K562 (cell line): ENCODE results near the gene RASGRP1.

Experiments
- FIP1L1 ChIP-seq: fragments of 200-400 bp; formaldehyde crosslinking; IDR thresholded peaks from 2 replicates; pipeline ENCODE4 v1.6.1; 2018; ENCODE audit warnings: mild to moderate bottlenecking, low read depth, low read length; ENCODE audit not compliant: poor library complexity, severe bottlenecking
- FOXM1 ChIP-seq, 2 experiments: fragments of 450-650 bp in 1 of 2; sonication (generic) in 1 of 2; formaldehyde crosslinking in 1 of 2; IDR thresholded peaks; 2 replicates each; pipeline versions ENCODE4 v1.6.1 to v1.9.0; 2017 to 2022; ENCODE audit warnings: low read depth in 2 of 2, mild to moderate bottlenecking in 2 of 2, missing genetic modification reagents in 1 of 2, moderate library complexity in 1 of 2
- JUND ChIP-seq, 2 experiments: IDR thresholded peaks; 2 replicates in 1 of 2; 3 replicates in 1 of 2; pipeline ENCODE4 v1.6.1; 2011; ENCODE audit warnings: borderline replicate concordance in 2 of 2, low read depth in 2 of 2, low read length in 2 of 2, improper control_type of control experiment in 1 of 2, missing biosample characterization in 1 of 2, missing genetic modification characterization in 1 of 2, missing genetic modification reagents in 1 of 2
- MAFK ChIP-seq: IDR thresholded peaks from 2 replicates; pipeline ENCODE4 v1.6.1; 2011; ENCODE audit warnings: low read length, improper control_type of control experiment
- MEF2D ChIP-seq: conservative IDR thresholded peaks from 2 replicates; pipeline ENCODE4 v1.6.1; 2016; ENCODE audit warnings: low read depth, missing genetic modification characterization, missing compliant biosample characterization
- SETDB1 ChIP-seq: IDR thresholded peaks from one replicate; pipeline ENCODE4 v1.6.1; 2012; ENCODE audit warnings: low read length, control low read depth, inconsistent platforms
- SIX5 ChIP-seq, 2 experiments: IDR thresholded peaks; 2 replicates each; pipeline ENCODE4 v1.6.1; 2011; ENCODE audit warnings: low read length in 2 of 2, borderline replicate concordance in 1 of 2, low read depth in 1 of 2, mild to moderate bottlenecking in 1 of 2, moderate library complexity in 1 of 2; ENCODE audit not compliant: insufficient read depth in 1 of 2
- SMARCC2 ChIP-seq: fragments of 450-650 bp; IDR thresholded peaks from 2 replicates; pipeline ENCODE4 v1.6.1; 2017; ENCODE audit warnings: antibody characterized with exemption, moderate library complexity, mild to moderate bottlenecking, low read depth
- SRF ChIP-seq, 2 experiments: fragments of 250-450, 450-650 bp in 1 of 2; sonication (Bioruptor Pico) in 1 of 2; sonication (generic) in 1 of 2; formaldehyde crosslinking; IDR thresholded peaks; 2 replicates each; pipeline versions ENCODE4 v1.5.0 to v1.5.1; 2020 to 2022; ENCODE audit warnings: mild to moderate bottlenecking in 1 of 2, missing genetic modification reagents in 1 of 2
- ZNF253 ChIP-seq: fragments of 250-450 bp; sonication (Bioruptor Pico); conservative IDR thresholded peaks from 2 replicates; pipeline ENCODE4 v1.6.1; 2021; ENCODE audit warnings: mild to moderate bottlenecking
- ZNF696 ChIP-seq: fragments of 250-450 bp; sonication (Bioruptor Pico); conservative IDR thresholded peaks from 2 replicates; pipeline ENCODE4 v1.4.0; 2020; ENCODE audit warnings: mild to moderate bottlenecking, moderate library complexity
- ZNF764 ChIP-seq: fragments of 250-450 bp; sonication (Bioruptor Pico); IDR thresholded peaks from 2 replicates; pipeline ENCODE4 v1.4.0; 2020; ENCODE audit warnings: low read depth, mild to moderate bottlenecking, moderate library complexity
- TF ChIP-seq, protein P1 (sequence below): fragments of 450-650 bp; IDR thresholded peaks from 2 replicates; pipeline ENCODE4 v1.6.1; 2016

- no peak for TF ChIP-seq FIP1L1
- TF ChIP-seq ZNF696: no peak
- TF ChIP-seq, protein P1, sequence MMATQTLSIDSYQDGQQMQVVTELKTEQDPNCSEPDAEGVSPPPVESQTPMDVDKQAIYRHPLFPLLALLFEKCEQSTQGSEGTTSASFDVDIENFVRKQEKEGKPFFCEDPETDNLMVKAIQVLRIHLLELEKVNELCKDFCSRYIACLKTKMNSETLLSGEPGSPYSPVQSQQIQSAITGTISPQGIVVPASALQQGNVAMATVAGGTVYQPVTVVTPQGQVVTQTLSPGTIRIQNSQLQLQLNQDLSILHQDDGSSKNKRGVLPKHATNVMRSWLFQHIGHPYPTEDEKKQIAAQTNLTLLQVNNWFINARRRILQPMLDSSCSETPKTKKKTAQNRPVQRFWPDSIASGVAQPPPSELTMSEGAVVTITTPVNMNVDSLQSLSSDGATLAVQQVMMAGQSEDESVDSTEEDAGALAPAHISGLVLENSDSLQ: no peak
- TF ChIP-seq JUND (IDR thresholded peaks at IDR 0.05; ENCODE audit: borderline replicate concordance, low read depth, low read length): no peak
- TF ChIP-seq JUND (tag; IDR thresholded peaks at IDR 0.05; ENCODE audit: borderline replicate concordance, low read depth, low read length): no peak
- no peak for TF ChIP-seq FOXM1 (IDR thresholded peaks at IDR 0.05; ENCODE audit: low read depth)
- no peak for TF ChIP-seq FOXM1 (CRISPR knock-in tag; IDR thresholded peaks at IDR 0.05; ENCODE audit: low read depth)
- TF ChIP-seq ZNF253 (CRISPR knock-in tag): no peak
- no peak for TF ChIP-seq ZNF764
- no peak for TF ChIP-seq SRF (CRISPR knock-in tag; IDR thresholded peaks at IDR 0.05)
- no peak for TF ChIP-seq SETDB1
- no peak for TF ChIP-seq MAFK
- no peak for TF ChIP-seq SIX5 (IDR thresholded peaks at IDR 0.05; ENCODE audit: borderline replicate concordance in 1 of 2, insufficient read depth in 1 of 2, low read depth in 1 of 2, low read length in 2 of 2)
- no peak for TF ChIP-seq SMARCC2
- TF ChIP-seq MEF2D: no peak
These were observed 31.9 kb downstream of the RASGRP1 start for GRCh38 chr15:38532728-38533127.
